DOHH2 (cell line): ENCODE measurements around the gene WNT8B.

ENCODE experiments used
- H3F3A ChIP-seq: fragments of 200-600 bp; sonication (generic), shearing (Covaris generic); 2 replicates; pipeline ENCODE4 v1.6.0; 2016; ENCODE audit warnings: antibody characterized with exemption, mild to moderate bottlenecking; ENCODE audit not compliant: control insufficient read depth, insufficient read depth
- H3K27ac ChIP-seq: fragments of 200-600 bp; sonication (generic); 2 replicates; pipeline ENCODE4 v1.5.1; 2014; ENCODE audit warnings: low read depth, mild to moderate bottlenecking, low read length, moderate library complexity
- H3K27me3 ChIP-seq: fragments of 200-600 bp; sonication (generic); 2 replicates; pipeline ENCODE4 v1.6.1; 2014; ENCODE audit warnings: mild to moderate bottlenecking, low read length, mixed read lengths; ENCODE audit not compliant: control insufficient read depth
- H3K36me3 ChIP-seq: fragments of 200-600 bp; sonication (generic); 2 replicates; pipeline ENCODE4 v1.6.1; 2014; ENCODE audit warnings: mild to moderate bottlenecking, low read length, moderate library complexity, mixed read lengths; ENCODE audit not compliant: control insufficient read depth
- H3K4me1 ChIP-seq: fragments of 200-600 bp; sonication (generic); 2 replicates; pipeline ENCODE4 v1.6.1; 2014; ENCODE audit warnings: mild to moderate bottlenecking, low read length, mixed read lengths; ENCODE audit not compliant: control insufficient read depth
- H3K4me2 ChIP-seq: fragments of 200-600 bp; sonication (generic); 2 replicates; pipeline ENCODE4 v1.6.0; 2014; ENCODE audit warnings: mild to moderate bottlenecking, low read length, moderate library complexity
- H3K4me3 ChIP-seq: fragments of 200-600 bp; sonication (generic); 2 replicates; pipeline ENCODE4 v1.5.1; 2014; ENCODE audit warnings: mild to moderate bottlenecking, low read length, mixed read lengths
- H3K79me2 ChIP-seq: fragments of 200-600 bp; sonication (generic); 2 replicates; pipeline ENCODE4 v1.6.1; 2014; ENCODE audit warnings: mild to moderate bottlenecking, low read length, mixed read lengths; ENCODE audit not compliant: control insufficient read depth
- H3K9me2 ChIP-seq: fragments of 200-600 bp; sonication (generic); replicated peaks from 2 replicates; pipeline ENCODE4 v1.6.1; 2014; ENCODE audit warnings: mild to moderate bottlenecking, low read length, mixed read lengths; ENCODE audit not compliant: control insufficient read depth
- H3K9me3 ChIP-seq: fragments of 200-600 bp; sonication (generic); 2 replicates; pipeline ENCODE4 v1.6.1; 2014; ENCODE audit warnings: antibody characterized with exemption, low read length, mixed read lengths; ENCODE audit not compliant: control insufficient read depth, insufficient read depth
- H4K20me1 ChIP-seq: fragments of 200-600 bp; sonication (generic); 2 replicates; pipeline ENCODE4 v1.6.0; 2014; ENCODE audit warnings: low read depth, mild to moderate bottlenecking, antibody characterized with exemption, low read length, moderate library complexity; ENCODE audit not compliant: control insufficient read depth, insufficient read depth
- CTCF ChIP-seq: fragments of 200-600 bp; sonication (generic); IDR thresholded peaks from one replicate; pipeline ENCODE4 v1.5.1; 2014; ENCODE audit warnings: antibody characterized with exemption, mild to moderate bottlenecking, low read depth, low read length; ENCODE audit not compliant: poor library complexity, severe bottlenecking
- EZH2phosphoT487 ChIP-seq: fragments of 200-600 bp; sonication (generic); IDR thresholded peaks from 2 replicates; pipeline ENCODE4 v1.6.1; 2017; ENCODE audit warnings: borderline replicate concordance, mild to moderate bottlenecking, antibody characterized with exemption, low read length, moderate library complexity, mixed read lengths

The WNT8B gene

GRCh38 chr10:100490531-100490930 lies 27.7 kb downstream of the WNT8B start:
- peaks cover 24% of the 10 kb centered on the region for H3K36me3 ChIP-seq
- H3K4me2 ChIP-seq, result no peak overlapping the region
- H3K4me1 ChIP-seq, result no peaks in the 10 kb centered on the region
- no peak overlapping the region for H3K27ac ChIP-seq
- no peaks in the 10 kb centered on the region for H3K9me3 ChIP-seq
- no peaks in the 10 kb centered on the region for H3K27me3 ChIP-seq
- no peaks in the 10 kb centered on the region for H3K9me2 ChIP-seq
- no peak overlapping the region for H3K4me3 ChIP-seq
- no peaks in the 10 kb centered on the region for H3F3A ChIP-seq
- TF ChIP-seq EZH2phosphoT487, result no peak
- no peak for TF ChIP-seq CTCF
- H3K79me2 ChIP-seq, result no peaks in the 10 kb centered on the region
- H4K20me1 ChIP-seq, result no peaks in the 10 kb centered on the region

DNA sequence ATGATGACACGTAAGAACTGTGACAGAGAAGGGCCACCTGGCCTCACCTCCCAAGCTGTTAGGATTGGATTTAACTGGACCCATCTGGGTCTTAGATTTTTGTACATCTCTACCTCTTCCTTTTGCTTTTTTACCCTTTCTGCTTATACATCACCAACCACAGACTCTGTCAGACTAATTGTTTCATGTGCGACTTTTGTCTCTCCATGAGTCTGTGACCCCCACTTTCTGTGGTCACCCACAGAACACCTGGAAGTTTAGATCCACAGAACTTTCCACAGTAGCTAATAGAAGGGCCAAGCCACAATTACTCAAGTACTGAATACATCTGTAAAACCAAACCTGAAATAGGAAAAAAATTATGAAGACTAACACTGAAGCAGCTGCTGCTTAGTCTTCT lies 33.8 kb downstream of the WNT8B start:
- H3K36me3 ChIP-seq, result peaks cover 35% of the 10 kb centered on the region
- H3K9me3 ChIP-seq, result no peaks in the 10 kb centered on the region
- TF ChIP-seq EZH2phosphoT487 (no peak), CTCF (no peak)
- H3K27ac ChIP-seq, result no peak overlapping the region
- no peaks in the 10 kb centered on the region for H3F3A ChIP-seq
- H3K4me1 ChIP-seq, result no peaks in the 10 kb centered on the region
- H3K4me2 ChIP-seq, result no peak overlapping the region
- H3K79me2 ChIP-seq, result no peaks in the 10 kb centered on the region
- no peak overlapping the region for H3K4me3 ChIP-seq
- no peaks in the 10 kb centered on the region for H3K9me2 ChIP-seq
- no peaks in the 10 kb centered on the region for H3K27me3 ChIP-seq
- H4K20me1 ChIP-seq, result no peaks in the 10 kb centered on the region

GRCh38 chr10:100498059-100498458 lies 35.2 kb downstream of the WNT8B start:
- Histone ChIP-seq H3K4me2 (no peak overlapping the region), H3K4me3 (no peak overlapping the region), H3K36me3 (peaks cover 40% of the 10 kb centered on the region), H3K27ac (no peak overlapping the region), H3K4me1 (no peaks in the 10 kb centered on the region), H3K9me3 (no peaks in the 10 kb centered on the region), H3K9me2 (no peaks in the 10 kb centered on the region), H3F3A (no peaks in the 10 kb centered on the region), H3K27me3 (no peaks in the 10 kb centered on the region), H3K79me2 (no peaks in the 10 kb centered on the region), H4K20me1 (no peaks in the 10 kb centered on the region)
- TF ChIP-seq EZH2phosphoT487 (no peak), CTCF (no peak)

DNA sequence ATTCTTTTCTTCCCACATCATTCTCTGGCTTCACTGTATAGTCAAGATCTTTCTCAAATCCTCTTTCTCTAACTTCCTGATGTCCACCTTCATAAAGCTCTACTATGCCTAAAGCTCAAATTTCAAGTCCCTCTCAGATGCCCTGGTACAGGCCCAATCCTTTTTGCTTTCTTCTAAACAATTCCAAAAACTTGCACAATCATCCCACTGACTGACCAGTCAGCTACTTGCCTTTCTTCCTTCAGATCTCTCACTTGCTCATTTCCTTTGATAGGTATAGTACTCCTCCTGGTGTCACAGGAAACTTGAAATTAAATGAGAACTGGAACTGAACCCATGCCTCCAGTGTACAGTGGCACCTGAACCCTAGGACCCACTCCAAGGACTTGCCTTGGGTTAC lies 38.6 kb downstream of the WNT8B start:
- Histone ChIP-seq H3F3A (no peaks in the 10 kb centered on the region), H3K4me3 (no peak overlapping the region), H3K4me2 (no peak overlapping the region), H3K79me2 (no peaks in the 10 kb centered on the region), H3K9me3 (no peaks in the 10 kb centered on the region), H3K4me1 (no peaks in the 10 kb centered on the region), H3K36me3 (peaks cover 33% of the 10 kb centered on the region), H3K27ac (no peak overlapping the region), H4K20me1 (no peaks in the 10 kb centered on the region), H3K27me3 (no peaks in the 10 kb centered on the region), H3K9me2 (no peaks in the 10 kb centered on the region)
- TF ChIP-seq CTCF (no peak), EZH2phosphoT487 (no peak)
